OCI-LY7 (cell line): ENCODE measurements around the gene SLC48A1. TPM values are rescaled to one million over a fixed set of nuclear protein-coding genes. Genes with fewer than 3 reads are reported as not detected.

ENCODE experiments used
- BruUV-seq: library from RNA; stranded (reverse); fragments of 400-500 nt; replicated peaks from 2 replicates; lab custom pipeline; 2021; lab: Mats Ljungman, UMichigan
- CTCF ChIA-PET: fragments of 300-600 bp; sonication (Branson Sonifier 250); formaldehyde crosslinking; loops from one replicate; lab custom pipeline; 2022; ENCODE audit warnings: antibody characterized with exemption; ENCODE audit not compliant: unreplicated experiment; lab: Charles Lee
- POLR2A ChIA-PET: fragments of 300-600 bp; sonication (Branson Sonifier 250); formaldehyde crosslinking; loops from one replicate; lab custom pipeline; 2022; ENCODE audit warnings: antibody characterized with exemption; lab: Charles Lee
- DNase-seq: peaks from one replicate; pipeline ENCODE4 v3.0.0-alpha.2; 2015; ENCODE audit warnings: low spot score
- H2AFZ ChIP-seq: fragments of 200-600 bp; sonication (generic), shearing (Covaris generic); 2 replicates; pipeline ENCODE4 v1.6.1; 2014; ENCODE audit warnings: mild to moderate bottlenecking, antibody characterized with exemption, low read length, moderate library complexity
- H3K27ac ChIP-seq: fragments of 200-600 bp; sonication (generic); 2 replicates; pipeline ENCODE4 v1.5.1; 2014; ENCODE audit warnings: mixed run types, low read depth, mild to moderate bottlenecking, moderate library complexity, low read length, inconsistent platforms; ENCODE audit not compliant: poor library complexity, severe bottlenecking
- H3K36me3 ChIP-seq: fragments of 200-600 bp; sonication (generic); 2 replicates; pipeline ENCODE4 v1.6.1; 2014; ENCODE audit warnings: mild to moderate bottlenecking, antibody characterized with exemption, low read length, moderate library complexity, mixed read lengths; ENCODE audit not compliant: insufficient read depth
- H3K4me1 ChIP-seq: fragments of 200-600 bp; sonication (generic); 2 replicates; pipeline ENCODE4 v1.5.1; 2014; ENCODE audit warnings: mild to moderate bottlenecking, low read length; ENCODE audit not compliant: insufficient read depth, poor library complexity, severe bottlenecking
- H3K4me2 ChIP-seq: fragments of 200-600 bp; sonication (generic); 2 replicates; pipeline ENCODE4 v1.6.1; 2014; ENCODE audit warnings: mild to moderate bottlenecking, low read length
- H3K4me3 ChIP-seq: fragments of 200-600 bp; sonication (generic); 2 replicates; pipeline ENCODE4 v1.5.1; 2014; ENCODE audit warnings: mild to moderate bottlenecking, low read depth, low read length; ENCODE audit not compliant: poor library complexity, severe bottlenecking
- H3K79me2 ChIP-seq: fragments of 200-600 bp; sonication (generic); 2 replicates; pipeline ENCODE4 v1.6.1; 2016; ENCODE audit warnings: low read depth, mild to moderate bottlenecking, low read length, moderate library complexity, mixed read lengths; ENCODE audit not compliant: insufficient read depth
- H3K9me2 ChIP-seq: fragments of 200-600 bp; sonication (generic); 2 replicates; pipeline ENCODE4 v1.6.1; 2016; ENCODE audit warnings: mild to moderate bottlenecking, low read length, mixed read lengths; ENCODE audit not compliant: insufficient read depth
- H3K9me3 ChIP-seq: fragments of 200-600 bp; sonication (generic); 2 replicates; pipeline ENCODE4 v1.6.1; 2014; ENCODE audit warnings: mild to moderate bottlenecking, mixed run types, low read length, mixed read lengths
- H4K20me1 ChIP-seq: fragments of 200-600 bp; sonication (generic); 2 replicates; pipeline ENCODE4 v1.6.1; 2014; ENCODE audit warnings: mild to moderate bottlenecking, antibody characterized with exemption, low read length, moderate library complexity, mixed read lengths; ENCODE audit not compliant: insufficient read depth
- CTCF ChIP-seq: fragments of 200-600 bp; sonication (generic); conservative IDR thresholded peaks from 2 replicates; pipeline ENCODE4 v1.5.1; 2014; ENCODE audit warnings: mild to moderate bottlenecking, antibody characterized with exemption, low read length, moderate library complexity, mixed read lengths
- EZH2phosphoT487 ChIP-seq: fragments of 200-600 bp; sonication (generic); IDR thresholded peaks from 2 replicates; pipeline ENCODE4 v1.6.1; 2018; ENCODE audit warnings: low read depth, borderline replicate concordance, mild to moderate bottlenecking, mixed run types, antibody characterized with exemption, low read length, moderate library complexity, mixed read lengths
- intact Hi-C: fragments of 100-400 bp; cut with micrococcal nuclease; formaldehyde crosslinking; loops from one replicate; pipeline ENCODE4 v1.10.0; 2022; ENCODE audit not compliant: unreplicated experiment
- total RNA-seq, 2 experiments: library from RNA; depleted of rRNA in 1 of 2; stranded (reverse); fragments of >200 nt in 1 of 2; shearing (Covaris generic) in 1 of 2; gene quantifications; 2 replicates each; pipeline ENCODE4 v1.2.3, GENCODE V29; 2014 to 2022

The SLC48A1 gene
- total RNA-seq, 2 experiments from 2014 or later = 9.6 to 12.0 TPM

DNA sequence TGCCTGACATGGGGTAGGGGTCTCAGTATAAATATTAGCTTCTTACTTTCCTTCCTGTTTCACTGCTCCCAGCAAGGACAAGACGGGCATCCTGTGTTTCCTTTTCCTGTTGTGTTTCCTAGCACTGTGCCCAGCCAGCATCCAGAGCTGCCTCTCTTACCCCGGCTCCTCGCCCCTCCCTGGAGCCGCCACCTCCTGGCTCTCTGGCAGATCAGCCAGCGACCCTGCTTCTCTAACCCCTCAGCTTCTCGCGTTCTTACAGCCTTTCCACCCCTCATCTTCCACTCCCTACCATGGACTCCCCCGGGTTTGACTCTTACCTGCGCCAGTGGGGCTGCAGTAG is 28.8 kb downstream of the SLC48A1 start:
- H3K27ac ChIP-seq = no peak overlapping the region
- intact Hi-C loops = no loop called here

GRCh38 chr12:47802312-47802711 is 29.3 kb downstream of the SLC48A1 start:
- intact Hi-C loops = no loop called here
- Histone ChIP-seq H3K4me1 (peaks cover 51% of the 10 kb centered on the region), H3K27ac (no peak overlapping the region), H3K79me2 (peaks cover 15% of the 10 kb centered on the region; the same call in 1 of the 2 replicates), H3K9me3 (no peaks in the 10 kb centered on the region), H3K36me3 (peaks cover 38% of the 10 kb centered on the region), H3K4me3 (no peak overlapping the region), H2AFZ (no peak overlapping the region), H4K20me1 (peaks cover 16% of the 10 kb centered on the region; the same call in 1 of the 2 replicates), H3K9me2 (no peaks in the 10 kb centered on the region), H3K4me2 (no peak overlapping the region)
- no TSS peak for BruUV-seq
- CTCF ChIA-PET = interaction anchor here (0.6 to 2.7 kb wide), 5 partner anchors 14 to 83 kb away, joined by 3 to 13 read pairs (median 5); no protein-coding TSS in a partner anchor
- POLR2A ChIA-PET = interaction anchor here (0.8 to 2.4 kb wide), 4 partner anchors 15 to 36 kb away, joined by 3 to 17 read pairs (median 4); no protein-coding TSS in a partner anchor
- peak; percentile 66 for TF ChIP-seq CTCF
- no peak for TF ChIP-seq EZH2phosphoT487
- peak; percentile 31 for DNase-seq

More for the DNA sequence above, 28.8 kb downstream of the SLC48A1 start:
- TF ChIP-seq EZH2phosphoT487 (no peak), CTCF (no peak)
- ChIA-PET CTCF (interaction anchor here (0.6 to 2.7 kb wide), 7 partner anchors 15 to 83 kb away, joined by 3 to 13 read pairs (median 4); no protein-coding TSS in a partner anchor), POLR2A (interaction anchor here (0.8 to 2.4 kb wide), 4 partner anchors 15 to 37 kb away, joined by 3 to 17 read pairs (median 4); no protein-coding TSS in a partner anchor)
- Histone ChIP-seq H3K9me2 (no peaks in the 10 kb centered on the region), H3K36me3 (peaks cover 40% of the 10 kb centered on the region), H3K79me2 (peaks cover 10% of the 10 kb centered on the region; the same call in 1 of the 2 replicates), H3K4me3 (no peak overlapping the region), H2AFZ (no peak overlapping the region), H4K20me1 (peaks cover 16% of the 10 kb centered on the region; the same call in 1 of the 2 replicates), H3K4me1 (peaks cover 48% of the 10 kb centered on the region), H3K4me2 (no peak overlapping the region), H3K9me3 (no peaks in the 10 kb centered on the region)
- BruUV-seq = no TSS peak
- no peak for DNase-seq

DNA sequence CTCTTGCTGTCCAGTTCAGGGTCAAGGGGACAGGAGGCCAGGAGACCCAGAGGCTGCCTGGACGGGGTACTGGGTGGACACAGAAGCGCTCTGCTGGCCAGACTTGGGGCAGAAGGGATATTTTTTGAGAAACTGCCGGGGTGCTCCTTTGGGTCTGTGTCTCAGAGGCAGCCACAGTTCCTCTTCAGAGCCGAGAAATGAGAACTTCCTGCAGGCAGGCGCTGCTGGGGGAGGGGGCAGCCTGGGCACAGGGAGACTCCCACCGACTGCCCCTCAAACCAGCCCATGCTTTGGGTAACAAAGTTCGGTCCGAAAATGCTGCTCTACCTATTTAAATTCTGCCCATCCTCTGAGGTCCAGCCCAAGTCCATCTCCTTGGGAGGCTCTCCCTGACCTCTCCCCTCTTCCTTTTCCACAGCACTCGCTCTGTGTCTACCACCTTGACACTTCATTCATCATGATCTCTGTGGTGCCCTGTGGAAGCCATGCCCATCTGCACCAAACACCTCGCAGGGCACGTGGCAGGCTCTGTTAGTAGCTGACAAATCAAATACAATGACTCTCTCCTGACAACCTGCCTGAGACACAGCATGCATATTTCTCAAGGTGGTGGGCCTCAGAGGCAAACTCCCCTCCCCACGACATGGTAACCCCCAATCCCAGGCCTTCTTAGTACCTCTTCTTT is 30.3 kb downstream of the SLC48A1 start:
- Histone ChIP-seq H3K4me3 (no peak overlapping the region), H3K36me3 (peaks cover 30% of the 10 kb centered on the region), H3K4me1 (peaks cover 53% of the 10 kb centered on the region), H3K79me2 (peaks cover 21% of the 10 kb centered on the region; the same call in 1 of the 2 replicates), H2AFZ (no peak overlapping the region), H3K4me2 (peak overlapping the region; percentile 31), H3K27ac (no peak overlapping the region), H4K20me1 (peaks cover 24% of the 10 kb centered on the region), H3K9me2 (no peaks in the 10 kb centered on the region), H3K9me3 (no peaks in the 10 kb centered on the region)
- POLR2A ChIA-PET = interaction anchor here (0.6 to 1.4 kb wide), 3 partner anchors 13 to 45 kb away, joined by 5 to 8 read pairs (median 6); partner anchors contain the start of gene RAPGEF3
- no TSS peak for BruUV-seq
- no peak for DNase-seq
- TF ChIP-seq CTCF (no peak), EZH2phosphoT487 (no peak)
- CTCF ChIA-PET = no interaction called here
- intact Hi-C loops = no loop called here
